Smooth muscle cell (in vitro differentiated cells): ENCODE results near the gene SPATA16. TPM values are rescaled to one million over a fixed set of nuclear protein-coding genes. Genes with fewer than 3 reads are reported as not detected.

Experiments
- DNase-seq: peaks from one replicate; lab custom pipeline; 2025; ENCODE audit not compliant: unreplicated experiment; lab: John Stamatoyannopoulos, UW
- H2AFZ ChIP-seq: fragments of 200-600 bp; sonication (generic); 2 replicates; pipeline ENCODE4 v1.6.0; 2016; ENCODE audit warnings: antibody characterized with exemption, low read depth, mild to moderate bottlenecking
- H3F3A ChIP-seq: fragments of 200-600 bp; sonication (generic); 2 replicates; pipeline ENCODE4 v1.6.0; 2017; ENCODE audit warnings: antibody characterized with exemption, low read depth
- H3K27ac ChIP-seq: fragments of 200-600 bp; sonication (generic); 2 replicates; pipeline ENCODE4 v1.5.1; 2016; ENCODE audit warnings: low read depth, mild to moderate bottlenecking
- H3K27me3 ChIP-seq: fragments of 200-600 bp; sonication (generic); 2 replicates; pipeline ENCODE4 v1.6.1; 2016; ENCODE audit warnings: low read depth, mild to moderate bottlenecking
- H3K36me3 ChIP-seq: fragments of 200-600 bp; sonication (generic); 2 replicates; pipeline ENCODE4 v1.5.1; 2016; ENCODE audit warnings: low read depth
- H3K4me1 ChIP-seq: fragments of 200-600 bp; sonication (generic); 2 replicates; pipeline ENCODE4 v1.5.1; 2016; ENCODE audit warnings: low read depth
- H3K4me2 ChIP-seq: fragments of 200-600 bp; sonication (generic); 2 replicates; pipeline ENCODE4 v1.6.0; 2016; ENCODE audit warnings: mild to moderate bottlenecking
- H3K4me3 ChIP-seq: fragments of 200-600 bp; sonication (generic); 2 replicates; pipeline ENCODE4 v1.5.1; 2016; ENCODE audit warnings: mild to moderate bottlenecking
- H3K79me2 ChIP-seq: fragments of 200-600 bp; sonication (generic); 2 replicates; pipeline ENCODE4 v1.6.0; 2016; ENCODE audit warnings: low read depth, mild to moderate bottlenecking
- H3K9ac ChIP-seq: fragments of 200-600 bp; sonication (generic); 2 replicates; pipeline ENCODE4 v1.6.0; 2016; ENCODE audit warnings: low read depth
- H3K9me3 ChIP-seq: fragments of 200-600 bp; sonication (generic); replicated peaks from 2 replicates; pipeline ENCODE4 v1.5.1; 2016; ENCODE audit warnings: low read depth
- H4K20me1 ChIP-seq: fragments of 200-600 bp; sonication (generic); 2 replicates; pipeline ENCODE4 v1.6.0; 2016; ENCODE audit warnings: low read depth
- CTCF ChIP-seq: fragments of 200-600 bp; sonication (generic); IDR thresholded peaks from 2 replicates; pipeline ENCODE4 v1.5.1; 2017; ENCODE audit warnings: borderline replicate concordance, mild to moderate bottlenecking, antibody characterized with exemption; ENCODE audit not compliant: insufficient read depth, poor library complexity, severe bottlenecking
- WGBS: methylation state at CpG from one replicate; pipeline ENCODE4 v1.1.7; 2016; ENCODE audit warnings: low lambda C conversion rate; 5-methylcytosine and 5-hydroxymethylcytosine counted together
- polyA plus RNA-seq: library from polyadenylated mRNA; unstranded; fragments of >200 nt; fragmentation: Nextera tagmentation; extraction: Ambion mirVana; gene quantifications from 2 replicates; pipeline ENCODE4 v1.2.1, GENCODE V29; 2016
- total RNA-seq: library from RNA; depleted of rRNA; stranded (reverse); fragments of >200 nt; gene quantifications from 2 replicates; pipeline ENCODE4 v1.2.3, GENCODE V29; 2014

Gene SPATA16
- total and polyA plus RNA-seq, 2 experiments from 2014 or later, result not detected

GRCh38 chr3:172846103-172846561 lies 294.9 kb downstream of the SPATA16 start:
- Histone ChIP-seq H2AFZ (peak overlapping the region; percentile 74), H4K20me1 (no peaks in the 10 kb centered on the region), H3K4me1 (peaks cover 9% of the 10 kb centered on the region), H3K9me3 (no peaks in the 10 kb centered on the region), H3F3A (no peaks in the 10 kb centered on the region), H3K27ac (peak overlapping the region; percentile 35), H3K36me3 (no peaks in the 10 kb centered on the region), H3K4me3 (no peak overlapping the region), H3K79me2 (no peaks in the 10 kb centered on the region), H3K9ac (no peak overlapping the region), H3K4me2 (peak overlapping the region; percentile 10), H3K27me3 (no peaks in the 10 kb centered on the region)
- WGBS, result 34% methylated on average over 4 of the region's 4 CpGs
- TF ChIP-seq CTCF, result no peak
- DNase-seq, result no peak

DNA sequence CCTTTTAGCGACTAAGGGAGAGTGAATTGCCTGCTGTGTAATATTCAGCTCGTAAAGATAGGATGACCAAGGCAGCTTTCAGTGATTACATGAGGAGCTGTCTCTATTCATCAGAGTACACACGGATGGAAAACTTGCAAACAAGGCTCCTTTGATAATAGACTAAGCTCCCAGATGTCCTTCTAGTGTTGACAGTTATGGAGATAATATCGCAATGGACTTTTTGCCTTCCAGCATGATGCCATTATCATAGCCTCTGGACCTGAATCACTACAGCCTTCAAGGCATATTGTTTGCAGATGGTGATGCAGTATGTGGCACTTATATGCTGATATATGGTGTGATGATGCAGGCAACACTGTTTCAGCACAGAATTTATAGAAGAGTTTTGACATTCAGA lies 296.6 kb downstream of the SPATA16 start:
- no peaks in the 10 kb centered on the region for H4K20me1 ChIP-seq
- H3F3A ChIP-seq, result no peaks in the 10 kb centered on the region
- no peak overlapping the region for H3K27ac ChIP-seq
- peak overlapping the region; percentile 39 for H3K4me2 ChIP-seq
- H3K4me1 ChIP-seq, result peaks cover 9% of the 10 kb centered on the region
- no peak for DNase-seq
- no peaks in the 10 kb centered on the region for H3K36me3 ChIP-seq
- H3K9ac ChIP-seq, result no peak overlapping the region
- WGBS, result 7% methylated on average over 4 of the region's 4 CpGs
- H3K4me3 ChIP-seq, result no peak overlapping the region
- no peak for TF ChIP-seq CTCF
- no peaks in the 10 kb centered on the region for H3K79me2 ChIP-seq
- no peaks in the 10 kb centered on the region for H3K27me3 ChIP-seq
- no peaks in the 10 kb centered on the region for H3K9me3 ChIP-seq
- no peak overlapping the region for H2AFZ ChIP-seq

- H4K20me1 ChIP-seq, result no peaks in the 10 kb centered on the region
- no peak overlapping the region for H3K9ac ChIP-seq
- TF ChIP-seq CTCF, result no peak
Observed at GRCh38 chr3:172840913-172841312, 300.1 kb downstream of the SPATA16 start.

GRCh38 chr3:172840463-172840862 lies 300.6 kb downstream of the SPATA16 start:
- no peak overlapping the region for H3K4me3 ChIP-seq
- no peak for DNase-seq
- H2AFZ ChIP-seq, result no peak overlapping the region
- TF ChIP-seq CTCF, result no peak
- WGBS, result 87% methylated on average over 4 of the region's 4 CpGs
- H4K20me1 ChIP-seq, result no peaks in the 10 kb centered on the region
- no peak overlapping the region for H3K27ac ChIP-seq
- H3K4me1 ChIP-seq, result no peaks in the 10 kb centered on the region
- no peak overlapping the region for H3K9ac ChIP-seq
- no peaks in the 10 kb centered on the region for H3K9me3 ChIP-seq
- H3K36me3 ChIP-seq, result no peaks in the 10 kb centered on the region
- no peak overlapping the region for H3K4me2 ChIP-seq
- no peaks in the 10 kb centered on the region for H3F3A ChIP-seq
- H3K27me3 ChIP-seq, result no peaks in the 10 kb centered on the region
- no peaks in the 10 kb centered on the region for H3K79me2 ChIP-seq

More at GRCh38 chr3:172840913-172841312, 300.1 kb downstream of the SPATA16 start:
- H3K4me3 ChIP-seq, result no peak overlapping the region
- no peaks in the 10 kb centered on the region for H3K79me2 ChIP-seq
- no peak overlapping the region for H3K4me2 ChIP-seq
- no peak for DNase-seq
- no peaks in the 10 kb centered on the region for H3F3A ChIP-seq
- H3K27ac ChIP-seq, result no peak overlapping the region
- 85% methylated on average over 4 of the region's 4 CpGs for WGBS
- no peak overlapping the region for H2AFZ ChIP-seq
- H3K4me1 ChIP-seq, result no peaks in the 10 kb centered on the region
- H3K36me3 ChIP-seq, result no peaks in the 10 kb centered on the region
- H3K27me3 ChIP-seq, result no peaks in the 10 kb centered on the region
- H3K9me3 ChIP-seq, result no peaks in the 10 kb centered on the region
